ENCODE measurements around the gene RPS6KC1. TPM values are rescaled to one million over a fixed set of nuclear protein-coding genes. Genes with fewer than 3 reads are reported as not detected.

Gene RPS6KC1
- total RNA-seq, 1 experiment from 2014 or later = 16.9 TPM

- H3K79me1 ChIP-seq (ENCODE audit: insufficient read depth, low read depth, low read length, poor library complexity, severe bottlenecking) = no peaks in the 10 kb centered on the region
- H2AFZ ChIP-seq (ENCODE audit: low read length) = no peak overlapping the region
- WGBS (ENCODE audit: extremely low coverage, insufficient read length, low lambda C conversion rate) = no CpG with 5 or more reads among the region's 2 CpGs
- no peak overlapping the region for H3K23ac ChIP-seq (ENCODE audit: insufficient read length, low read depth, low read length)
- DNase-seq = no peak
- Mint-ChIP-seq H3K4me3 (no peak overlapping the region), H3K27ac (no peak overlapping the region), H3K36me3 (ENCODE audit: insufficient read depth in 1 of 3, low read depth in 3 of 3) (no peaks in the 10 kb centered on the region), H3K27me3 (ENCODE audit: low read depth) (no peaks in the 10 kb centered on the region), H3K9me3 (no peaks in the 10 kb centered on the region), H3K4me1 (peaks cover 7 to 10% of the 10 kb centered on the region in 2 experiments)
- H3K56ac ChIP-seq (ENCODE audit: insufficient read length, low read depth, low read length) = no peak overlapping the region
- H3K18ac ChIP-seq (ENCODE audit: insufficient read length, low read depth, low read length) = no peak overlapping the region
- no peak overlapping the region for H4K91ac ChIP-seq (ENCODE audit: insufficient read length, low read depth, low read length)
- H3K4ac ChIP-seq (ENCODE audit: low read depth, low read length) = no peak overlapping the region
- no peak overlapping the region for H2BK12ac ChIP-seq (ENCODE audit: insufficient read length, low read depth, low read length)
- H3K9me3 ChIP-seq (ENCODE audit: control insufficient read depth, low read depth, low read length) = no peaks in the 10 kb centered on the region
- no peaks in the 10 kb centered on the region for H3K23me2 ChIP-seq (ENCODE audit: insufficient read length, low read depth, low read length, poor library complexity, severe bottlenecking)
- H2BK5ac ChIP-seq (ENCODE audit: insufficient read length, low read length) = no peak overlapping the region
- no peak overlapping the region for H3K14ac ChIP-seq (ENCODE audit: insufficient read depth, low read length)
- no peak overlapping the region for H3K27ac ChIP-seq (ENCODE audit: insufficient read length, low read depth, low read length)
- H2BK120ac ChIP-seq (ENCODE audit: low read depth, low read length, poor library complexity, severe bottlenecking) = no peak overlapping the region
- no peak overlapping the region for H3T11ph ChIP-seq (ENCODE audit: low read length)
- TF ChIP-seq, protein P1, sequence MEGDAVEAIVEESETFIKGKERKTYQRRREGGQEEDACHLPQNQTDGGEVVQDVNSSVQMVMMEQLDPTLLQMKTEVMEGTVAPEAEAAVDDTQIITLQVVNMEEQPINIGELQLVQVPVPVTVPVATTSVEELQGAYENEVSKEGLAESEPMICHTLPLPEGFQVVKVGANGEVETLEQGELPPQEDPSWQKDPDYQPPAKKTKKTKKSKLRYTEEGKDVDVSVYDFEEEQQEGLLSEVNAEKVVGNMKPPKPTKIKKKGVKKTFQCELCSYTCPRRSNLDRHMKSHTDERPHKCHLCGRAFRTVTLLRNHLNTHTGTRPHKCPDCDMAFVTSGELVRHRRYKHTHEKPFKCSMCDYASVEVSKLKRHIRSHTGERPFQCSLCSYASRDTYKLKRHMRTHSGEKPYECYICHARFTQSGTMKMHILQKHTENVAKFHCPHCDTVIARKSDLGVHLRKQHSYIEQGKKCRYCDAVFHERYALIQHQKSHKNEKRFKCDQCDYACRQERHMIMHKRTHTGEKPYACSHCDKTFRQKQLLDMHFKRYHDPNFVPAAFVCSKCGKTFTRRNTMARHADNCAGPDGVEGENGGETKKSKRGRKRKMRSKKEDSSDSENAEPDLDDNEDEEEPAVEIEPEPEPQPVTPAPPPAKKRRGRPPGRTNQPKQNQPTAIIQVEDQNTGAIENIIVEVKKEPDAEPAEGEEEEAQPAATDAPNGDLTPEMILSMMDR (conservative IDR thresholded peaks at IDR 0.05) = no peak
- H4K5ac ChIP-seq (ENCODE audit: insufficient read length, low read depth, low read length) = no peak overlapping the region
- H3K27me3 ChIP-seq (ENCODE audit: insufficient read depth, low read length) = no peaks in the 10 kb centered on the region
- H4K20me1 ChIP-seq (ENCODE audit: control insufficient read depth, insufficient read depth, insufficient read length) = no peaks in the 10 kb centered on the region
- no peaks in the 10 kb centered on the region for H3K79me2 ChIP-seq (ENCODE audit: insufficient read depth, low read length)
- H3K4me1 ChIP-seq (ENCODE audit: insufficient read depth, low read length) = peaks cover 3% of the 10 kb centered on the region; the same call in 1 of the 2 replicates
- no peak overlapping the region for H3K4me2 ChIP-seq (ENCODE audit: insufficient read depth, insufficient read length, low read length)
- H2BK20ac ChIP-seq (ENCODE audit: low read depth, low read length, poor library complexity, severe bottlenecking) = no peak overlapping the region
- no peak overlapping the region for H4K8ac ChIP-seq (replicated peaks; ENCODE audit: insufficient read length, low read depth, low read length)
- H2BK15ac ChIP-seq (ENCODE audit: low read depth, low read length) = no peak overlapping the region
- H3K9ac ChIP-seq (ENCODE audit: extremely low read depth, insufficient read length, low read length) = no peak overlapping the region
- H2AK5ac ChIP-seq (ENCODE audit: insufficient read length, low read length) = no peak overlapping the region
Observed at GRCh38 chr1:213251972-213252371, 200.9 kb downstream of the RPS6KC1 start.

Data from H9 (cell line).